ENCODE results near the gene OR4K17.
"Not testable (repeated sequence)": the region's sequence is repeated elsewhere in the genome, so short reads cannot be mapped to it uniquely, and the experiment has no call there.

OR4K17 gene

GRCh38 chr14:20110438-20110837, at the start of gene OR4K17:
Gene OR4K17 (plus strand): TSS chr14:20110739. CDS start chr14:20117500, 6,761 bp downstream.
- no peak for DNase-seq

GRCh38 chr14:20092050-20092449, 18.5 kb upstream of the OR4K17 start:
- DNase-seq, result no peak

GRCh38 chr14:20093442-20093841, 17.1 kb upstream of the OR4K17 start:
- DNase-seq, result no peak

- not testable (repeated sequence) for DNase-seq
Observed at GRCh38 chr14:20098926-20099770, 11.4 kb upstream of the OR4K17 start.

DNA sequence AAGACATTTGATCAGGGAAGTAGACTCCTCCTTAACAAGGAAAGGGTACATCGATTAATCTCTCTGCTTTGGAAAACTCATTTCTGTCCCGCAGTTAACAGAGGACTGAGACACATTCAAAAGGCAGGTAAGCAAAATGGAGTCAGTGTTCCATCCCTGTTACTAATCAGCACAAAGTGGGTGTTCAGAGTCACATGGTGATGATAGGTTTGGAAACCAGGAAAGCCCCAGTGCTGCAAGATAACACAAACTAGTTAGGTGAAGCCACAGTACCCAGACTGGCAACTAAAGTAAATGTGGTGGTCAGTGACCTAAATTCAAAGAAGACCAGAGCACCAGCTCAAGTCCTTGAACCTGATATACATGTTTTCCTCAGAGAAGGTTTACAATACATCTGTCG, 1.8 kb downstream of the OR4K17 start:
- no peak for DNase-seq

- no peak for DNase-seq
Observed at GRCh38 chr14:20116748-20117147, 6.2 kb downstream of the OR4K17 start.

DNA sequence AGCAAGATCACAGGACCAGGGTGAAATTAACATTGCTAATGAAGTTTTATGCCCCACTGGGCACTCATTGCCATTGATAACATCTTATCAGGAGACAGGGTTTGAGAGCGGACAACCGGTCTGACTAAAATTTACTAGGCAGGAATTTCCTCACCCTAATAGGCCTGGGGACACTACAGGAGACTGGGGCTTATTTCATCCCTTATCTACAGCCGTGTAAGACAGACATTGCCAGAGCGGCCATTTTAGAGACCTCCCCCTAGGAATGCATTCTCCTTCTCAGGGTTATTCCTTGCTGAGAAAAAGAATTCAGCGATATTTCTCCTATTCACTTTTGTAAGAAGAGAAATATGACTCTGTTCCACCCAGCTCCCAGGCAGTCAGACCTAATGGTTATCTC, 8.3 kb downstream of the OR4K17 start:
- no peak for DNase-seq

- no peak for DNase-seq
Observed at GRCh38 chr14:20138520-20138919, 28.0 kb downstream of the OR4K17 start, which contains the start of gene OR4N5. Gene OR4N5 (plus strand): TSS chr14:20138820. CDS start chr14:20143736, 4,916 bp downstream.

DNA sequence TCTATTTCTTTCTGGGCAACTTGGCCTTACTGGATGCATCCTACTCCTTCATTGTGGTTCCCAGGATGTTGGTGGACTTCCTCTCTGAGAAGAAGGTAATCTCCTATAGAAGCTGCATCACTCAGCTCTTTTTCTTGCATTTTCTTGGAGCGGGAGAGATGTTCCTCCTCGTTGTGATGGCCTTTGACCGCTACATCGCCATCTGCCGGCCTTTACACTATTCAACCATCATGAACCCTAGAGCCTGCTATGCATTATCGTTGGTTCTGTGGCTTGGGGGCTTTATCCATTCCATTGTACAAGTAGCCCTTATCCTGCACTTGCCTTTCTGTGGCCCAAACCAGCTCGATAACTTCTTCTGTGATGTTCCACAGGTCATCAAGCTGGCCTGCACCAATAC, 33.4 kb downstream of the OR4K17 start:
- no peak for DNase-seq

DNA sequence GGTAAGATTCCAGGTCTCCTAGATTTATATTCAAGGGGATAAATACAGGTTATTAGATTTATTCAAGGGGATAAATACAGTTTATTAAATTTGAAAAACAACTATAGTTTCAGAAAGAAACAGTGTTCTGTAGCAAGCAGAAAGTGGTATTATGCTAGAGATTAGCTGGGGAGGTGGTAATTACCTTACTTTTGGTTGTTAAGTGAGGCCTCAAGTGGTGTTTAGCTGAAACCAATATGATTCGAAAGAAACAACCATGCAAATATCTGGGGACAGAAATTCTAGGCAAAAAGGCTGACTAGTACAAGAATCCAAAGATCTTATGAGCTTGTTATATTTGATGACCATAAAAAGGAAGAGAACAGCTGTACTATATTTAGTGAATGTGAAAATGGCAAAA, 34.3 kb downstream of the OR4K17 start:
- no peak for DNase-seq

GRCh38 chr14:20164462-20164861, 53.9 kb downstream of the OR4K17 start:
- no peak for DNase-seq

DNA sequence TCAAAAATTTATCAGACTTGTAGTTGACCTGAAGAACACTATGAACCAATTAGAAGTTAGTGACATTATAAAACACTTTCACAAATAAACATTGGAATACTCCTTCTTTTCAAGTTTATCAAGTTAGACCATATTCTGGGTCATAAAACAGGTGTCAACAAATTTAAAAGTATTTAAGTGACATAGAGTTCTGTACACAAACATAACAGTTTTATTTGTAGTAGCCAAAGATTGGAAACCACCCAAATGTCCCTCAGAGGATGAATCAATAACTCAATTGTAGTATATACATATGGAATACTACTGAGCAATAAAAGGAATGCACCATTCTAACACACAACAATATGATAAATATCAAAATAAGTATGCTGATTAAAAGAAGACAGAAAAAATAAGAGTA, 56.6 kb downstream of the OR4K17 start:
- no peak for DNase-seq

DNA sequence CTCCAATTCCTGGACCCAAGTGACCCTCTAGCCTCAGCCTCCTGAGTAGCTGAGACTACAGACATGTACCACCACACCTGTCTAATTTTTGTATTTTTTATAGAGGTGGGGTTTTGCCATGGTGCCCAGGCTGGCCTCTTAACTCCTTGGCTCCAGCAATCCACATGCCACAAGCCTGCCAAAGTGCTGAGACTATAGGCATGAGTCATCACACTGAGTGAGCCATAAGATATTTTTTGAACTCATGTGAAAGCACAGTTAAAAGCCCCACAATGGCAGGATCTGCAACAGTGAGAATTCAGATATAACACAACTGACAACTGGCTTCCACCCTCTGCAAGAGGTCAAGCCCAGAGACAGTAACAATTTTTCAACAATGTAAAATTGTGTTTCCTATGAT, 59.3 kb downstream of the OR4K17 start:
- DNase-seq, result not testable (repeated sequence)
